ENCODE data around the gene GRHL1.

The GRHL1 gene

GRCh38 chr2:9985531-9986328, 34.2 kb downstream of the GRHL1 start:
- Histone ChIP-seq H3K4me1 (ENCODE audit: control insufficient read depth, low read length) (no peaks in the 10 kb centered on the region), H3K4me2 (ENCODE audit: low read length) (no peak overlapping the region), H3K36me3 (ENCODE audit: control insufficient read depth, low read length) (no peaks in the 10 kb centered on the region), H3K27me3 (ENCODE audit: control insufficient read depth, low read length) (no peaks in the 10 kb centered on the region), H3K79me2 (ENCODE audit: control insufficient read depth, low read length) (no peaks in the 10 kb centered on the region), H4K20me1 (ENCODE audit: control insufficient read depth, insufficient read depth, low read depth, low read length) (no peaks in the 10 kb centered on the region), H3F3A (ENCODE audit: control insufficient read depth, insufficient read depth) (no peaks in the 10 kb centered on the region), H3K9me3 (ENCODE audit: control insufficient read depth, insufficient read depth, low read length) (no peaks in the 10 kb centered on the region), H3K9me2 (replicated peaks; ENCODE audit: control insufficient read depth, low read length) (no peaks in the 10 kb centered on the region), H3K27ac (ENCODE audit: low read depth, low read length) (no peak overlapping the region), H3K4me3 (ENCODE audit: low read length) (no peak overlapping the region)
- TF ChIP-seq CTCF (IDR thresholded peaks at IDR 0.05; ENCODE audit: low read depth, low read length, poor library complexity, severe bottlenecking) (no peak), EZH2phosphoT487 (IDR thresholded peaks at IDR 0.05; ENCODE audit: borderline replicate concordance, low read length) (no peak)

- no peaks in the 10 kb centered on the region for H3K79me2 ChIP-seq (ENCODE audit: control insufficient read depth, low read length)
- no peak overlapping the region for H3K4me2 ChIP-seq (ENCODE audit: low read length)
- no peaks in the 10 kb centered on the region for H3K9me3 ChIP-seq (ENCODE audit: control insufficient read depth, insufficient read depth, low read length)
- H3K27me3 ChIP-seq (ENCODE audit: control insufficient read depth, low read length), result no peaks in the 10 kb centered on the region
- H3K9me2 ChIP-seq (replicated peaks; ENCODE audit: control insufficient read depth, low read length), result no peaks in the 10 kb centered on the region
- no peak for TF ChIP-seq CTCF (IDR thresholded peaks at IDR 0.05; ENCODE audit: low read depth, low read length, poor library complexity, severe bottlenecking)
- no peak overlapping the region for H3K27ac ChIP-seq (ENCODE audit: low read depth, low read length)
- no peaks in the 10 kb centered on the region for H3F3A ChIP-seq (ENCODE audit: control insufficient read depth, insufficient read depth)
- H3K36me3 ChIP-seq (ENCODE audit: control insufficient read depth, low read length), result no peaks in the 10 kb centered on the region
- H3K4me1 ChIP-seq (ENCODE audit: control insufficient read depth, low read length), result no peaks in the 10 kb centered on the region
- H3K4me3 ChIP-seq (ENCODE audit: low read length), result no peak overlapping the region
- H4K20me1 ChIP-seq (ENCODE audit: control insufficient read depth, insufficient read depth, low read depth, low read length), result no peaks in the 10 kb centered on the region
These were observed 36.8 kb downstream of the GRHL1 start for GRCh38 chr2:9988320-9988719.

- Histone ChIP-seq H3K4me3 (ENCODE audit: low read length) (no peak overlapping the region), H3F3A (ENCODE audit: control insufficient read depth, insufficient read depth) (no peaks in the 10 kb centered on the region), H3K4me1 (ENCODE audit: control insufficient read depth, low read length) (no peaks in the 10 kb centered on the region), H3K9me3 (ENCODE audit: control insufficient read depth, insufficient read depth, low read length) (no peaks in the 10 kb centered on the region), H3K9me2 (replicated peaks; ENCODE audit: control insufficient read depth, low read length) (no peaks in the 10 kb centered on the region), H3K27ac (ENCODE audit: low read depth, low read length) (no peak overlapping the region), H4K20me1 (ENCODE audit: control insufficient read depth, insufficient read depth, low read depth, low read length) (no peaks in the 10 kb centered on the region), H3K79me2 (ENCODE audit: control insufficient read depth, low read length) (no peaks in the 10 kb centered on the region), H3K27me3 (ENCODE audit: control insufficient read depth, low read length) (no peaks in the 10 kb centered on the region), H3K4me2 (ENCODE audit: low read length) (no peak overlapping the region), H3K36me3 (ENCODE audit: control insufficient read depth, low read length) (no peaks in the 10 kb centered on the region)
- TF ChIP-seq EZH2phosphoT487 (IDR thresholded peaks at IDR 0.05; ENCODE audit: borderline replicate concordance, low read length) (no peak), CTCF (IDR thresholded peaks at IDR 0.05; ENCODE audit: low read depth, low read length, poor library complexity, severe bottlenecking) (no peak)
These were observed 39.2 kb downstream of the GRHL1 start for GRCh38 chr2:9990736-9991135.
